Measurements from ENCODE around the gene FAT1. TPM values are rescaled to one million over a fixed set of nuclear protein-coding genes. Genes with fewer than 3 reads are reported as not detected.

Gene FAT1
- total RNA-seq, 6 experiments from 2014 or later = 32.9 to 173 (median 69.7) TPM

- Histone ChIP-seq H3K9me3 (no peaks in the 10 kb centered on the region), H3K36me3 (peaks cover 0 to 3% (median 0%) of the 10 kb centered on the region in 4 donors), H3K27me3 (no peaks in the 10 kb centered on the region), H3K4me1 (no peaks in the 10 kb centered on the region), H3K27ac (no peak overlapping the region), H3K4me3 (no peak overlapping the region)
- ATAC-seq = no peak
- 93% methylated on average over 10 of the region's 17 CpGs for WGBS (ENCODE audit: insufficient coverage, low coverage, low lambda C conversion rate, missing lambda C conversion rate)
- no peak for DNase-seq
- intact Hi-C loops (cut with DNase I) = no loop called here
- TF ChIP-seq, protein P1, sequence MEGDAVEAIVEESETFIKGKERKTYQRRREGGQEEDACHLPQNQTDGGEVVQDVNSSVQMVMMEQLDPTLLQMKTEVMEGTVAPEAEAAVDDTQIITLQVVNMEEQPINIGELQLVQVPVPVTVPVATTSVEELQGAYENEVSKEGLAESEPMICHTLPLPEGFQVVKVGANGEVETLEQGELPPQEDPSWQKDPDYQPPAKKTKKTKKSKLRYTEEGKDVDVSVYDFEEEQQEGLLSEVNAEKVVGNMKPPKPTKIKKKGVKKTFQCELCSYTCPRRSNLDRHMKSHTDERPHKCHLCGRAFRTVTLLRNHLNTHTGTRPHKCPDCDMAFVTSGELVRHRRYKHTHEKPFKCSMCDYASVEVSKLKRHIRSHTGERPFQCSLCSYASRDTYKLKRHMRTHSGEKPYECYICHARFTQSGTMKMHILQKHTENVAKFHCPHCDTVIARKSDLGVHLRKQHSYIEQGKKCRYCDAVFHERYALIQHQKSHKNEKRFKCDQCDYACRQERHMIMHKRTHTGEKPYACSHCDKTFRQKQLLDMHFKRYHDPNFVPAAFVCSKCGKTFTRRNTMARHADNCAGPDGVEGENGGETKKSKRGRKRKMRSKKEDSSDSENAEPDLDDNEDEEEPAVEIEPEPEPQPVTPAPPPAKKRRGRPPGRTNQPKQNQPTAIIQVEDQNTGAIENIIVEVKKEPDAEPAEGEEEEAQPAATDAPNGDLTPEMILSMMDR (IDR thresholded peaks at IDR 0.05) = no peak
- TF ChIP-seq POLR2A (IDR thresholded peaks at IDR 0.05) = no peak
Measured at GRCh38 chr4:186698525-186698924, 25.1 kb downstream of the FAT1 start.

DNA sequence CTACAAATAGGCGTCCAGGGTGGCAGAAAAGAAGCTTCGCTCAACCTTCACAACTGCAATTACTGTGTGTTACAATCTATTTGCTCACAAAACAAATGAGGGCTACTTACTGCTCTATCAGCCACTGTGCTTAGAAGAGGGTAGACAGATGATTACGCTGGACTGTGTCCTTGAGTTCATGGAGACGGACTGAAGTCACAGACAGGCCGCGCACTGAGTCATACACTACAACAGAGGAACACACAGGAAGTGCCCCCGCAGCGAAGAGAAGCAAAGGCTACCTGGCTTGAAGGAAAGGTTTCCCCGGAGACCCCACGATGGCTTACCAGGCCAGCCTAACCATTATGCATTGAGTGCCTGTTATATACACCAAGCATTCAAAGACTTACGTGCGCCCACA, 25.6 kb downstream of the FAT1 start:
- Histone ChIP-seq H3K9me3 (no peaks in the 10 kb centered on the region), H3K36me3 (peaks cover 0 to 3% (median 0%) of the 10 kb centered on the region in 4 donors), H3K4me1 (no peaks in the 10 kb centered on the region), H3K27ac (no peak overlapping the region), H3K4me3 (no peak overlapping the region), H3K27me3 (no peaks in the 10 kb centered on the region)
- TF ChIP-seq, protein P1 (IDR thresholded peaks at IDR 0.05) = no peak
- no peak for TF ChIP-seq POLR2A (IDR thresholded peaks at IDR 0.05)
- ATAC-seq (peak in 3 of 4 donors; percentile 15 to 80 (median 55)), DNase-seq (no peak)
- WGBS (ENCODE audit: insufficient coverage, low coverage, low lambda C conversion rate, missing lambda C conversion rate) = 80% methylated on average over 10 of the region's 12 CpGs
- intact Hi-C loops (cut with DNase I) = no loop called here

DNA sequence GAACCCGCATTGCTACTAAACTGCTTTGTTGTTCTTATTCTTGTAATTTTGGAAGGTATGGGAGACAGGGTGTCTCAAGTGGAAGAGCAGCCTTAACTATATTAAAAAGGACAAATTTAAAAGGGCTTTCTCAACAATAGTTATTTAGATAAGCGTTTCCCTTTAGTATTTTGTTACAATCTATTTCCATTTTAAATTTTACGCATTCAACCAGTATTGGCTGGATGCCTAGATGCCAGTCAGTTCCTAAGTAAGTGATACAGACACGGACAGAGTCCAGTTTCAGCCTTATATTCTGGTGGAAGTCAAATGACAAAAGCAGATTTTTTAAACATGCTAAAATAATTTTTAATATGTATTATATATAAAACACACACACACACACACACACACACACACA, 28.3 kb downstream of the FAT1 start:
- no peak overlapping the region for H3K4me3 ChIP-seq
- no peaks in the 10 kb centered on the region for H3K4me1 ChIP-seq
- TF ChIP-seq POLR2A (IDR thresholded peaks at IDR 0.05) = no peak
- TF ChIP-seq, protein P1 (IDR thresholded peaks at IDR 0.05) = no peak
- no peaks in the 10 kb centered on the region for H3K9me3 ChIP-seq
- H3K36me3 ChIP-seq = peaks cover 0 to 3% (median 0%) of the 10 kb centered on the region in 4 donors
- H3K27me3 ChIP-seq = no peaks in the 10 kb centered on the region
- intact Hi-C loops (cut with DNase I) = no loop called here
- ATAC-seq = no peak
- DNase-seq = no peak
- H3K27ac ChIP-seq = no peak overlapping the region
- WGBS (ENCODE audit: insufficient coverage, low coverage, low lambda C conversion rate, missing lambda C conversion rate) = 64% methylated on average over 4 of the region's 4 CpGs

DNA sequence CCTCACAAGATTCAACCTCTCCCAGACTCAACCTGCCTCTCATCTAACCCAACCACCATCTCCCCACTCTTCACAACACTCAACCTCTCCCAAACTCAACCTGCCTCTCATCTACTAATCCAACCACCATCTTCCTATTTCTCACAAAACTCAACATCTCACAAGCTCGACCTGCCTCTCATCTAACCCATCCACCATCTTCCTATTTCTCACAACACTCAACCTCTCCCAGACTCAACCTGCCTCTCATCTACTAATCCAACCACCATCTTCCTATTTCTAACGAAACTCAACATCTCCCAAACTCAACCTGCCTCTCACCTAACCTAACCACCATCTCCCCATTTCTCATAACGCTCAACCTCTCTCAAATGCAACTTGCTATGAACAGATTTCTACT, 29.8 kb downstream of the FAT1 start:
- WGBS (ENCODE audit: insufficient coverage, low coverage, low lambda C conversion rate, missing lambda C conversion rate) = 79% methylated on average over 3 of the region's 3 CpGs
- DNase-seq (no peak), ATAC-seq (no peak)
- Histone ChIP-seq H3K27me3 (no peaks in the 10 kb centered on the region), H3K9me3 (no peaks in the 10 kb centered on the region), H3K4me1 (peaks cover 0 to 7% (median 0%) of the 10 kb centered on the region in 4 donors), H3K4me3 (no peak overlapping the region), H3K27ac (no peak overlapping the region), H3K36me3 (peaks cover 0 to 3% (median 0%) of the 10 kb centered on the region in 4 donors)
- TF ChIP-seq, protein P1 (IDR thresholded peaks at IDR 0.05) = no peak
- no peak for TF ChIP-seq POLR2A (IDR thresholded peaks at IDR 0.05)
- intact Hi-C loops (cut with DNase I) = no loop called here

Measured in right lobe of liver (tissue), 6 donors.